ENCODE measurements around the gene LARGE2.

The LARGE2 gene

DNA sequence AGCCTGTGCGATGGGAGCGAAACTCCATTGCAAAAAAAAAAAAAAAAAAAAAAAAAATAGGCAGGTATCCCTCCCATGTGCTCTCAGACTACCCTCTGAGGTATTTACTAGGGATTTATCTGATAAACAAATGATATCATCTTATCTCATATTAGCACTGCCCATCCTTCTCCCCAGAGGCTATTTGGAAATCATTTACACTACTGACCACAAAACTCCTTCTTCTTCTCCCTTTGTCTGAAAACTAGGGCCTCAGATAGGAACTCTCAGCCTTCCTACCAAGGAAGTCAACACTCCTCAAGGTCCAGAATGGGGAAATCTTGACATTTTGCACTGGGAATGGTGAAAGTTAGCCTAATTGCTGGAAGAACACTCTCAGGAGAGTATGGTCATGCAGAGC, 46.4 kb downstream of the LARGE2 start:
- no peak for DNase-seq

- no peak for DNase-seq
Measured at GRCh38 chr11:45973601-45974000, 51.1 kb downstream of the LARGE2 start.

- DNase-seq = no peak
Measured at GRCh38 chr11:45974806-45975205, 52.4 kb downstream of the LARGE2 start.

Data from MV-4-11 (cell line).